Stimulated activated CD8-positive, alpha-beta memory T cell treated with anti-CD3 and anti-CD28 coated beads, Interleukin-7, amount 100 ng/mL, for 1 hour (primary cell): ENCODE data around the gene MNAT1.
"Not testable (repeated sequence)": the region's sequence is repeated elsewhere in the genome, so short reads cannot be mapped to it uniquely, and the experiment has no call there.

Experiments
- DNase-seq, 2 donors: peaks; one replicate each; pipeline ENCODE4 v3.0.0-alpha.2; 2020; ENCODE audit warnings: low read depth in 2 of 2

Gene MNAT1

DNA sequence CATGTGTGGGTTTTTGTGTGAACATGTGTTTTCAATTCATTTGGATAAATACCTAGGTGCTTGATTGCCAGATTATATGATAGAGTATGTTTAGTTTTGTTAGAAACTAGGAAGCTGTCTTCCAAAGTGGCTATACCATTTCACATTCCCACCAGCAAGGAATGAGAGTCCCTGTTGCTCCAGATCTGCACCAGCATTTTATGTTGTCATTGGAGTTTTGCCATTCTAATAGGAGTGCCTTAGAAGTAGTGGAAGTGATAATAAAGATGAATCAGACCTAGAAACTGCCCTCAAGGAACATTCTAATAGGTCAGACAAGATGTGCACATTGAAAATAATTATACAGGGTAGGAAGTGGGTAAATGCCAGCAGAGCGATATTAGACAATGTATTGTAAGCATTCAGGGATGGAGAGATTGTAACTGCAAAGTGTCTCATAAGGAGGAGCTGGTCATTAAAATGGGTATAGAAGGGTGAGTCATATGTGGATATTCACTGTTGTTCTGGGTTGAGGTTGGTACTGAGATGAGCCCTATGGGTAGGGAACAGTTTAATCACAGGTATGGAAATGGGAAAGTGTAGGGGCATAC, 71.4 kb downstream of the MNAT1 start:
- DNase-seq, result no peak

GRCh38 chr14:60807247-60807646, 72.7 kb downstream of the MNAT1 start:
- DNase-seq, result no peak

GRCh38 chr14:60807971-60808370, 73.4 kb downstream of the MNAT1 start:
- DNase-seq, result no peak

GRCh38 chr14:60812987-60813386, 78.4 kb downstream of the MNAT1 start:
- DNase-seq, result no peak

GRCh38 chr14:60815371-60815770, 80.8 kb downstream of the MNAT1 start:
- no peak for DNase-seq

DNA sequence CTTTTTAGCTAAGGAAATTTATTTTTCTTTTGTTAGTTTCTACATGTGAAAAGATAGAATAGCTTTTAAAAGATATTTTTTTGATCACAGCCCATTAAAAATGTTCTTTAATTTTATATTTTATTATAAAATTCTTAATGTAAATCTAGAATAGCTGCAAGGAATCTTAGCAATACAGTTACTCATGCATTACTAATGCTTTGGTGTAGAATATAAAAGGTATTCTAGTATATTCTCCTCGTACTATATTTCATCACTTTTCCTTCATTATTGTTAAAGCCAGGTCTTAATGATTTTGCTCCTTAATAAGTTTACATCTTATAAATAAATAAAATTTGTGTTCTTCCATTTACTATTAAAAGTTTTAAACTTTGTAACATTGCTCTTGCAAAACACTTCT, 82.6 kb downstream of the MNAT1 start:
- DNase-seq, result no peak

- no peak for DNase-seq
Observed at GRCh38 chr14:60819575-60819974, 85.0 kb downstream of the MNAT1 start.

GRCh38 chr14:60838601-60839000, 104.0 kb downstream of the MNAT1 start:
- DNase-seq, result no peak

DNA sequence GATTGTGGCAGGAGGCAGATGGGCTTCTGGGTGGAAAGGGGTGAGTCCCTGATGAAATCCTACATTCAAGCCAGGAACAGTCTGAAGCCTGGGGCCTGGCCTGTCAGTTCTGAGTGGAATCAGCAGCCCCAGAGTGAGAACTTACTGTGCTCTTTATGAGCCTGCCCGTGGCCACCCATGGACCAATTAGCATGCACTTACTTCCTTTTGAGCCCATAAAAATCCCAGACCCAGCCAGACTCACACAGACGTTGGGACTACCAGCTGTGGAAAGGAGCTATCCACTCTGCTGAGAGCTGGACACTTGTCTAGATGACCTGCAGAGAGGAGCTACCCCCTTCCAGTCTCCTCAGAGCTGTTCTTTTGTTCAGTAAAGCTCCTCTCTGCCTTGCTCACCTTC, 104.5 kb downstream of the MNAT1 start:
- no peak for DNase-seq

- no peak for DNase-seq
Observed at GRCh38 chr14:60839657-60840056, 105.1 kb downstream of the MNAT1 start.

GRCh38 chr14:60840313-60840712, 105.8 kb downstream of the MNAT1 start:
- DNase-seq, result no peak

- no peak for DNase-seq
Observed at GRCh38 chr14:60845523-60845922, 111.0 kb downstream of the MNAT1 start.

DNA sequence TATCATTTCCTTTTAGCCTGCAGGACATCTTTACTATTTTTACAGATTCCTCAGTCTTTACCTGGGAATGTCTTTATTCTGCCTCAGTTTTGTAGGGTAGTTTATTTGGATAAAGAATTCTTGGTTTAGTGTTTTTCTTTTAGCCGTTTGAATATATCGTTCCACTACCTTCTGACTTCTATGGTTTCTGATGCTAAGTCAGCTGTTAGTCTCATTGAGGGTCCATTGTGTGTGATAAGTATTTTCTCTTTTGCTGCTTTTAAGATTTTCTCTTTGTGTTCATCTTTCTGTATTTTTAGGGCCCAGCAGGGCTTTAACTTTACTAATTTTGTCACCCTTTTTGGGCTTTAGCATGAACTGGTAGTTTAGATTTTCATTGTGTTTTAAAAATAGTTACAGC, 113.5 kb downstream of the MNAT1 start:
- no peak for DNase-seq

GRCh38 chr14:60851692-60852091, 117.1 kb downstream of the MNAT1 start:
- not testable (repeated sequence) for DNase-seq

GRCh38 chr14:60856111-60856510, 121.5 kb downstream of the MNAT1 start:
- DNase-seq, result no peak

GRCh38 chr14:60859525-60859924, 125.0 kb downstream of the MNAT1 start:
- no peak for DNase-seq

DNA sequence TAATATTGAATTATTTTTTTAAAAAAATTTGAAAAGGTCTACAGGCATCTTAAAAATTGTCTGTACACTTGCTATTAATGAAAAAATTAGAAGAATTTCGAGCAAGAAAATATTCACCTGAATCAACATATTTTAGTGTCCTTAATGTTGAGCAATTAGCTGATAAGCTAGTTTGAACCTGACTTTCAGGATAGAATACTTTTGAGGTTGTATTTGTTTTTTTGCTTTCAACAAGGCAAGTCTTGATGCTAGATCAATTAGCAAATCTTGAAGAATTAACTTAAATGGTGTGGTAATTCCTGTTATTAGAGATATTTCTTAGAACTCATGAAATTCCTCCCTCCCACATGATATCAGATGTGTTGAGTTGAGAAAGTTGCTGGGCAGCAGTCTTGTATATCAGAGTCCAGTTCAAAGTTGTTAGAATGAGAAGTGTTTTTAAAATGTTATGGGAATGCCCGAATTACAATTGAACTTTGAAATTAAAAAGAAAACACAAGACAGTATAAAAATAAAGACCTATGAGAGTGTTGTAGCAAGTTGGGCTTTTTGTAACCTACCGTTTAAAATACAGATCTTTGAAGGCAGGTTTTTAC, 127.1 kb downstream of the MNAT1 start:
- no peak for DNase-seq

GRCh38 chr14:60862283-60862682, 127.7 kb downstream of the MNAT1 start:
- no peak for DNase-seq

DNA sequence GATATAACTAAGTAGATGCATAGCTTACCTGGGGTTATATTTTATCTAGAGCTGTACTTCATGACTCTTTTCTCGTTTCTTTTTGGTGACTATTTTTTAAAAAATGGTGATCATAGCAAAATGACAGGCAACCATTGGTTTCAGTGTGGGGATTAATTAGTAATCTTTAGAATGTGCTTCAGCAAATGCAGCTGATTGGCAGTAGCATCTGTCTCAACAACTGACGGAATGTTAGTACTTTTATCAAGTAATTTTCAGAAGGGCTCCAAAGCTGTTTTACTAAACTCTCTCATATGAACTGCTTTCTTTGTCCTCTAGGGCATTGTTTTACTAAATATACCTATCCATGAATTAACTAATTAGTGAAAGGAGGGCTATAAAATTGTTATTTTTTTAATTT, 128.7 kb downstream of the MNAT1 start:
- no peak for DNase-seq

- DNase-seq, result no peak
Observed at GRCh38 chr14:60865378-60866127, 131.0 kb downstream of the MNAT1 start.

GRCh38 chr14:60867503-60868172, 133.1 kb downstream of the MNAT1 start:
- DNase-seq, result no peak

- no peak for DNase-seq
Observed at GRCh38 chr14:60878121-60878520, 143.6 kb downstream of the MNAT1 start.

GRCh38 chr14:60878536-60878935, 144.0 kb downstream of the MNAT1 start:
- DNase-seq, result no peak
